Umbilical cord (tissue), 1 donor: ENCODE results near the gene GNL2. TPM values are rescaled to one million over a fixed set of nuclear protein-coding genes. Genes with fewer than 3 reads are reported as not detected.

ENCODE experiments used
- total RNA-seq: library from RNA; depleted of rRNA; stranded (reverse); fragments of >200 nt; gene quantifications from one replicate; pipeline ENCODE4 v1.2.3, GENCODE V29; 2014; ENCODE audit warnings: low replicate concordance; ENCODE audit not compliant: insufficient read depth

The GNL2 gene
- total RNA-seq, 1 donor from 2014 or later: 48.9 TPM

Other genes starting within 250 kb of the GNL2 start
- 4.1 TPM for gene ZC3H12A, start 121.4 kb downstream of the GNL2 start, total RNA-seq
- gene MEAF6, start 81.2 kb downstream of the GNL2 start, total RNA-seq: 57.8 TPM
- 11.1 TPM for gene SNIP1, start 41.6 kb downstream of the GNL2 start, total RNA-seq
- gene DNALI1, start 39.0 kb downstream of the GNL2 start, total RNA-seq: 2.9 TPM
- gene RSPO1, start 39.0 kb upstream of the GNL2 start, total RNA-seq: 0.24 TPM
- gene CDCA8, start 96.6 kb upstream of the GNL2 start, total RNA-seq: not detected
- 21.2 TPM for gene EPHA10, start 169.2 kb upstream of the GNL2 start, total RNA-seq
- gene MANEAL, start 197.9 kb upstream of the GNL2 start, total RNA-seq: 1.7 TPM
- gene C1orf122, start 211.9 kb upstream of the GNL2 start, total RNA-seq: 18.8 TPM
- 3.1 TPM for gene YRDC, start 212.3 kb upstream of the GNL2 start, total RNA-seq